Stimulated activated CD8-positive, alpha-beta memory T cell treated with anti-CD3 and anti-CD28 coated beads, Interleukin-4, amount 100 ng/mL, for 1 hour (primary cell): ENCODE results near the gene MEIS3.

Source experiments
- DNase-seq, 2 donors: peaks; one replicate each; pipeline ENCODE4 v3.0.0-alpha.2; 2020; ENCODE audit warnings: low read depth in 2 of 2, low spot score in 1 of 2

MEIS3 gene

GRCh38 chr19:47435883-47436417, 16.6 kb upstream of the MEIS3 start:
- no peak for DNase-seq

GRCh38 chr19:47435196-47435595, 15.9 kb upstream of the MEIS3 start:
- no peak for DNase-seq

- no peak for DNase-seq
Measured at GRCh38 chr19:47434088-47434487, 14.8 kb upstream of the MEIS3 start.

- DNase-seq = no peak
Measured at GRCh38 chr19:47433121-47433520, 13.8 kb upstream of the MEIS3 start.

- DNase-seq = no peak
Measured at GRCh38 chr19:47432499-47432898, 13.2 kb upstream of the MEIS3 start.

- DNase-seq = no peak
Measured at GRCh38 chr19:47432091-47432490, 12.8 kb upstream of the MEIS3 start.

GRCh38 chr19:47430041-47430802, 10.9 kb upstream of the MEIS3 start:
- no peak for DNase-seq

- DNase-seq = no peak
Measured at GRCh38 chr19:47429140-47429793, 9.9 kb upstream of the MEIS3 start.

- DNase-seq = peak in 1 of 2 donors; percentile 56
Measured at GRCh38 chr19:47428177-47428894, 9.0 kb upstream of the MEIS3 start.

- DNase-seq = peak in 1 of 2 donors; percentile 42
Measured at GRCh38 chr19:47427241-47428176, 8.2 kb upstream of the MEIS3 start.

GRCh38 chr19:47423203-47423882, 4.0 kb upstream of the MEIS3 start:
- no peak for DNase-seq

- DNase-seq = no peak
Measured at GRCh38 chr19:47422417-47423163, 3.3 kb upstream of the MEIS3 start.

GRCh38 chr19:47421844-47422395, 2.6 kb upstream of the MEIS3 start:
- DNase-seq = no peak

- DNase-seq = no peak
Measured at GRCh38 chr19:47421244-47421786, 2.0 kb upstream of the MEIS3 start.

- no peak for DNase-seq
Measured at GRCh38 chr19:47419789-47420188, 462 bp upstream of the MEIS3 start.

- no peak for DNase-seq
Measured at GRCh38 chr19:47418692-47419029, 666 bp downstream of the MEIS3 start.

GRCh38 chr19:47417746-47418691, 1.3 kb downstream of the MEIS3 start:
- no peak for DNase-seq
